Tibial artery (tissue), 4 donors: ENCODE measurements around the gene NLGN1.

ENCODE experiments used
- DNase-seq, 2 donors: peaks; one replicate each; pipeline ENCODE4 v3.0.0-alpha.2; 2019
- H3K27ac ChIP-seq, 2 donors: fragments of 200-600 bp; sonication (generic) in 1 of 2; 1 replicate in 1 of 2; 2 replicates in 1 of 2; pipeline ENCODE4 v1.5.1; 2018 to 2019; ENCODE audit warnings: mild to moderate bottlenecking in 1 of 2
- H3K27me3 ChIP-seq, 2 donors: fragments of 200-600 bp; sonication (generic) in 1 of 2; one replicate each; pipeline versions ENCODE4 v1.5.1 to v1.6.0; 2016 to 2019
- H3K36me3 ChIP-seq, 3 donors: fragments of 200-600 bp; sonication (generic) in 2 of 3; one replicate each; pipeline ENCODE4 v1.5.1; 2016 to 2019; ENCODE audit warnings: mild to moderate bottlenecking in 2 of 3
- H3K4me1 ChIP-seq, 4 donors: fragments of 200-600 bp; sonication (generic) in 2 of 4; 1 replicate in 3 of 4; 2 replicates in 1 of 4; pipeline ENCODE4 v1.5.1; 2016 to 2019
- H3K4me3 ChIP-seq, 2 donors: fragments of 200-600 bp; sonication (generic) in 1 of 2; 1 replicate in 1 of 2; 2 replicates in 1 of 2; pipeline ENCODE4 v1.5.1; 2018 to 2019; ENCODE audit warnings: mild to moderate bottlenecking in 2 of 2
- H3K9me3 ChIP-seq, 3 donors: fragments of 200-600 bp; sonication (generic) in 1 of 3; one replicate each; pipeline ENCODE4 v1.5.1; 2016 to 2019
- intact Hi-C: fragments of 100-400 bp; cut with DNase I; formaldehyde crosslinking; loops from one replicate; pipeline ENCODE4 v1.15.0; 2023; ENCODE audit warnings: low total_unique reads
- TF ChIP-seq, protein P1 (sequence below), 2 experiments: fragments of 200-600 bp in 1 of 2; fragments of 450-650 bp in 1 of 2; IDR thresholded peaks; one replicate each; pipeline ENCODE4 v1.5.1; 2017 to 2019; ENCODE audit warnings: antibody characterized with exemption in 2 of 2, mild to moderate bottlenecking in 1 of 2, moderate library complexity in 1 of 2

NLGN1 gene

DNA sequence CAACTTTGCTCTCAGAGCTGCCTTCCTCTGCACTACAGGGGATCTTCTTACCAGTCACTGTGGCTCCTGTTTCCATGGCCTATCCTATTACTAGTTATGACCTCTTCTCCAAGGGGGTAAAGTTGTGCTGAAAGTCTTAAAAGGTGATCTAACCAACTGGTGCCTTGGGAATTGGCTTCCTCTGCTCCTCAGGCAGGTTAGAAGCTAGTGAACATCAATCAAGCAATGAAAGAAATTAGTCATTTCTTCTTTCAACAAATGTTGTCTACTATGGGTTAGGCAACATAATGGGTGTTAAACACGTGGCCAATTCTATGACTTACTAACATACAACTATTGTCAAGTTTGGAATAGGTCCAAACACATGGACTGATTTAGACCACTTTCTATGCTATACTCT lies 890.2 kb downstream of the NLGN1 start:
- no peaks in the 10 kb centered on the region for H3K4me1 ChIP-seq
- H3K27ac ChIP-seq, result no peak overlapping the region
- TF ChIP-seq, protein P1, sequence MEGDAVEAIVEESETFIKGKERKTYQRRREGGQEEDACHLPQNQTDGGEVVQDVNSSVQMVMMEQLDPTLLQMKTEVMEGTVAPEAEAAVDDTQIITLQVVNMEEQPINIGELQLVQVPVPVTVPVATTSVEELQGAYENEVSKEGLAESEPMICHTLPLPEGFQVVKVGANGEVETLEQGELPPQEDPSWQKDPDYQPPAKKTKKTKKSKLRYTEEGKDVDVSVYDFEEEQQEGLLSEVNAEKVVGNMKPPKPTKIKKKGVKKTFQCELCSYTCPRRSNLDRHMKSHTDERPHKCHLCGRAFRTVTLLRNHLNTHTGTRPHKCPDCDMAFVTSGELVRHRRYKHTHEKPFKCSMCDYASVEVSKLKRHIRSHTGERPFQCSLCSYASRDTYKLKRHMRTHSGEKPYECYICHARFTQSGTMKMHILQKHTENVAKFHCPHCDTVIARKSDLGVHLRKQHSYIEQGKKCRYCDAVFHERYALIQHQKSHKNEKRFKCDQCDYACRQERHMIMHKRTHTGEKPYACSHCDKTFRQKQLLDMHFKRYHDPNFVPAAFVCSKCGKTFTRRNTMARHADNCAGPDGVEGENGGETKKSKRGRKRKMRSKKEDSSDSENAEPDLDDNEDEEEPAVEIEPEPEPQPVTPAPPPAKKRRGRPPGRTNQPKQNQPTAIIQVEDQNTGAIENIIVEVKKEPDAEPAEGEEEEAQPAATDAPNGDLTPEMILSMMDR (IDR thresholded peaks at IDR 0.05), result no peak
- no peaks in the 10 kb centered on the region for H3K27me3 ChIP-seq
- DNase-seq, result no peak
- no peaks in the 10 kb centered on the region for H3K9me3 ChIP-seq
- intact Hi-C loops, result no loop called here
- no peak overlapping the region for H3K4me3 ChIP-seq
- no peaks in the 10 kb centered on the region for H3K36me3 ChIP-seq

DNA sequence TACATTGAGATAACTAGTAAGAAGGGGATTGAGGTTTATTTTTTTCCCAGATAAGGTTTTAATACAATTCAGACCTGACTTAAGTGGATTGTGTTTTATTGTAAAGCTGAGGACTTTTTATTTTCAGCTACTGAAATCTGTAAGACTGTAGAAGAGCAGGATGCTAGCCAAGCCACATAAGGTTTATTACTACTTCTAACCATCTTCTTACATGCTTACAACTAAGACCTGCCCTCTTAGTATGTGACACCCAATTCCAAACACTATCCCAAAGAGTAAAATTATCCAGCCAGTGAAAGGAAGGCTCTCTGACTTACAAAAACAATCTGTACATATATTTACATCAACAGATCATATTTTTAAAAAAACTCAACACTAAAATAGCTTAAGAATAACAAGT lies 897.1 kb downstream of the NLGN1 start:
- H3K4me1 ChIP-seq, result no peaks in the 10 kb centered on the region
- no peak overlapping the region for H3K27ac ChIP-seq
- intact Hi-C loops, result no loop called here
- DNase-seq, result no peak
- H3K9me3 ChIP-seq, result no peaks in the 10 kb centered on the region
- H3K4me3 ChIP-seq, result no peak overlapping the region
- no peaks in the 10 kb centered on the region for H3K27me3 ChIP-seq
- TF ChIP-seq, protein P1 (IDR thresholded peaks at IDR 0.05), result no peak
- no peaks in the 10 kb centered on the region for H3K36me3 ChIP-seq

GRCh38 chr3:174295306-174296092 lies 898.0 kb downstream of the NLGN1 start:
- intact Hi-C loops, result no loop called here
- no peak for DNase-seq

DNA sequence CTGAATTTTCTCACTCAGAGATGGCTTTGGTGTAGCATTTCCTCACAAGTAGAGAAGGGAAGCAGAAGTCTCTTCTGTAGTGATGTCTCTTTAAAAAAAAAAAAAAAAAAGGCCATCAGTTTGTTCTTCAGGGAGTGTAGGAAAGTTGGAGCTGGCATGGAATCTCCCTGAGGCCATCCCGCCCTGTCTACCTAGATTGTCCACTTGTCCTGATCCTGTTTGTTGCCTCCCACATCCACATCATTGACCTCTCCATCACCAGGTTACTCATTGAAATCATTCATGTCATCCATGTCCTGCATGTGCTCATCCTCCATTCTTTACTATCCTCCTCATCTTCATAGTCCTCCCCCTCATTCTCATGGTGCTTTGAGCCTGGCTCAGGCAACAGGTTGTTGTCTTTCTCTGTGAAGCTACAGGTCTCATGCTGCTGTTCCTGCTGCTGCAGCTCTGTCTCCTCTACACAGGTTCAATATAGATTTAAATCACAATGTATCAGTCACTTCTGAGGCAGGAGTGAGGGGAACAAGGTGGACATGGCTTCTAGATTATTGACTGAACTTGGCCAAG lies 905.3 kb downstream of the NLGN1 start:
- no peak for DNase-seq
- H3K4me3 ChIP-seq, result no peak overlapping the region
- no peaks in the 10 kb centered on the region for H3K9me3 ChIP-seq
- no peaks in the 10 kb centered on the region for H3K4me1 ChIP-seq
- intact Hi-C loops, result no loop called here
- H3K36me3 ChIP-seq, result no peaks in the 10 kb centered on the region
- no peak overlapping the region for H3K27ac ChIP-seq
- TF ChIP-seq, protein P1 (IDR thresholded peaks at IDR 0.05), result no peak
- H3K27me3 ChIP-seq, result no peaks in the 10 kb centered on the region

More at GRCh38 chr3:174295306-174296092, 898.0 kb downstream of the NLGN1 start:
- H3K4me1 ChIP-seq, result no peaks in the 10 kb centered on the region
- TF ChIP-seq, protein P1 (IDR thresholded peaks at IDR 0.05), result no peak
- H3K9me3 ChIP-seq, result no peaks in the 10 kb centered on the region
- no peaks in the 10 kb centered on the region for H3K36me3 ChIP-seq
- H3K4me3 ChIP-seq, result no peak overlapping the region
- no peaks in the 10 kb centered on the region for H3K27me3 ChIP-seq
- H3K27ac ChIP-seq, result no peak overlapping the region

DNA sequence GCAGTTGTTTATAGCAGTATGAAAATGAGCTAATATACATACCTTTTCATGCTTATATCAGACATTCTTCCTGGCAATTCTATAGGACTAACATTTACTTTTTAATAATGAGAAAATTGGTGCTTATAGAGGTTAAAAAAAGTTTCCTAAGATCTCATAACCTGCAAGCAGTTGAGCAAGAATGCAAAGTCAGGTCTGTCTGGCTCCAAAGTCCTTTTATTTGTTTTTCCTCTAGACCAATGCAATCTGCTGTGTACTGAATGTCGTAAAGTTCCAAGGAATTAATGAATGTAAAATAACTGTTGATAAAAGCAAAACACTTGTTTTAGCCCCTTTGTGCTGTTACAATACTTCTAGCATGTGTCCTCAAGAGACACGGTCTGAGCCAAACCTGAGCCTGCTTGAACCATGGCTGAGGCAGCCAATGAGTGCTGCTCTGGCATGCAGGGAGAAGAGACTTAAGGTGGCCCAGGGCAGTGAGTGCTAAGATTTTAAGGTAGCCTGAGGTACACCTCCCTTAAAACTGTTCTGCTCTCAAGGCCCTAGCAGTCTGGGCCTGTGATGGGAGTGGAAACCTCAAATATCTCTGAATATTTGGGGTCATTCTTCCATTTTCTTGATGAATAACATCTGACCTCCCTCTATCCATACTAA lies 906.5 kb downstream of the NLGN1 start:
- H3K4me3 ChIP-seq, result no peak overlapping the region
- DNase-seq, result no peak
- H3K36me3 ChIP-seq, result no peaks in the 10 kb centered on the region
- no peaks in the 10 kb centered on the region for H3K4me1 ChIP-seq
- intact Hi-C loops, result no loop called here
- H3K9me3 ChIP-seq, result no peaks in the 10 kb centered on the region
- H3K27ac ChIP-seq, result no peak overlapping the region
- TF ChIP-seq, protein P1 (IDR thresholded peaks at IDR 0.05), result no peak
- H3K27me3 ChIP-seq, result no peaks in the 10 kb centered on the region
